Breast epithelium (tissue), 4 donors: Measurements from ENCODE around the gene LITAF. TPM values are rescaled to one million over a fixed set of nuclear protein-coding genes. Genes with fewer than 3 reads are reported as not detected.

ENCODE experiments used
- DNase-seq, 2 donors: peaks; one replicate each; pipeline ENCODE4 v3.0.0-alpha.2; 2019; ENCODE audit warnings: low spot score in 2 of 2
- H3K27ac ChIP-seq, 2 donors: fragments of 200-600 bp; sonication (generic) in 1 of 2; one replicate each; pipeline ENCODE4 v1.5.1; 2016 to 2019; ENCODE audit warnings: mild to moderate bottlenecking in 1 of 2
- H3K27me3 ChIP-seq, 2 donors: fragments of 200-600 bp; sonication (generic) in 1 of 2; one replicate each; pipeline versions ENCODE4 v1.5.1 to v1.6.0; 2017 to 2019; ENCODE audit warnings: control low read depth in 1 of 2, mild to moderate bottlenecking in 1 of 2
- H3K36me3 ChIP-seq: fragments of 200-600 bp; one replicate; pipeline ENCODE4 v1.5.1; 2019
- H3K4me1 ChIP-seq, 2 donors: fragments of 200-600 bp; sonication (generic); one replicate each; pipeline ENCODE4 v1.5.1; 2016 to 2019; ENCODE audit warnings: control low read depth in 1 of 2
- H3K4me3 ChIP-seq, 3 donors: fragments of 200-600 bp; sonication (generic); 1 replicate in 2 of 3; 2 replicates in 1 of 3; pipeline ENCODE4 v1.5.1; 2016 to 2019; ENCODE audit warnings: mild to moderate bottlenecking in 3 of 3, moderate library complexity in 2 of 3
- H3K9me3 ChIP-seq, 2 donors: fragments of 200-600 bp; sonication (generic) in 1 of 2; one replicate each; pipeline ENCODE4 v1.5.1; 2016 to 2019; ENCODE audit warnings: control low read depth in 1 of 2
- POLR2A ChIP-seq: fragments of 450-650 bp; IDR thresholded peaks from one replicate; pipeline ENCODE4 v1.6.1; 2016; ENCODE audit warnings: antibody characterized with exemption, mild to moderate bottlenecking, moderate library complexity
- POLR2AphosphoS5 ChIP-seq, 3 donors: sonication (generic); formaldehyde crosslinking; IDR thresholded peaks; one replicate each; pipeline ENCODE4 v1.6.1; 2017; ENCODE audit warnings: antibody characterized with exemption in 3 of 3
- intact Hi-C: fragments of 100-400 bp; cut with DNase I; formaldehyde crosslinking; loops from one replicate; pipeline ENCODE4 v1.15.1; 2023; ENCODE audit warnings: low total_unique reads
- total RNA-seq, 3 donors: library from RNA; depleted of rRNA; stranded (reverse); fragments of >200 nt; gene quantifications; one replicate each; pipeline ENCODE4 v1.1.0, GENCODE V29; 2016
- TF ChIP-seq, protein P1 (sequence below), 3 donors: fragments of 450-650 bp; IDR thresholded peaks; one replicate each; pipeline ENCODE4 v1.5.1; 2016 to 2017; ENCODE audit warnings: antibody characterized with exemption in 3 of 3, mild to moderate bottlenecking in 3 of 3, moderate library complexity in 3 of 3

Gene LITAF
- total RNA-seq, 3 donors from 2014 or later = 50.6 to 109 (median 59.0) TPM

DNA sequence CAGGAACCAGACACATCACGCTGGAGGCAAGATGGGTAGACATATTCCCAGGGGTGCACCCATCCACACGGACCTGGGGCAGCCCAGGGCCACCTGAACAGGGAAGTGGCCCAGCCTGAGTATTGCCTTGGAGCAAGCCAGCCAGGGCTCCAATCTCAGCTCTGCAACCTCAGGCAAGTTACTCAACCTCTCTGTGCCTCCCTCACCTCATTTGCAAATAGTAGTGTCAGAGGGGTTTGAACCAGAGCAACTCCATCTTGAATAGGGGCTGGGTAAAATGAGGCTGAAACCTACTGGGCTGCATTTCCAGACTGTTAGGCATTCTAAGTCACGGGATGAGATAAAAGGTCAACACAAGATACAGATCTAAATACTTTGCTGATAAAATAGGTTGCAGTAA, 46.4 kb upstream of the LITAF start:
- Histone ChIP-seq H3K4me3 (no peak overlapping the region), H3K27me3 (no peaks in the 10 kb centered on the region), H3K4me1 (peaks cover 4 to 11% of the 10 kb centered on the region in 2 donors), H3K9me3 (no peaks in the 10 kb centered on the region), H3K36me3 (no peaks in the 10 kb centered on the region), H3K27ac (peak overlapping the region; percentile 83 to 91)
- intact Hi-C loops = no loop called here
- DNase-seq = no peak
- TF ChIP-seq POLR2AphosphoS5 (IDR thresholded peaks at IDR 0.05) (no peak), POLR2A (no peak)

DNA sequence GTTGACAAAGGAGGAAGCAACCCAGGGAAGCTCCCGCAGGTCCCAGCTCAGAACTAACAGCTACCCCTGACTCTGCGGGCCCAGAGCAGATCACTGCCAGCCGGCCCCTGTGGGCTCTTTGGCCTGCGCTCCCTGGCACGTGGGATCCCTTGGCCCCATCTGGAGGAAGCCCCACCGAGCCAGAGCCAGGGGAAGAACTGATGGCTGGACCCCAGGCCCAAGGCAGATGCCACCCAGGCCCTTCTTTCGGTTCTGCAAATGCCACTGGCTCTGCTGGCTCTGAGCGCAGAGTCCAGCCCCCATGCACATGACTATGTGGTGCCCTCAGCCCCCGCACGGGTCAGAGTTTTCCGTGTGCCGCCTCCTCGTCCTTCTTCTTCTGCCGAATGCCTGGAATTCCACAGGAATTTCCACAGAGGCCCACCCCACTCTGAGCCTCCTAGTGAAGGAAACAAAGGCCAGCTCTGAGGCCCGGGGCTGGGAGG, 45.8 kb upstream of the LITAF start:
- DNase-seq = peak in 1 of 2 donors; percentile 67
- no peaks in the 10 kb centered on the region for H3K36me3 ChIP-seq
- TF ChIP-seq POLR2AphosphoS5 (IDR thresholded peaks at IDR 0.05) (peak in 1 of 3 donors; percentile 32), POLR2A (no peak)
- TF ChIP-seq, protein P1, sequence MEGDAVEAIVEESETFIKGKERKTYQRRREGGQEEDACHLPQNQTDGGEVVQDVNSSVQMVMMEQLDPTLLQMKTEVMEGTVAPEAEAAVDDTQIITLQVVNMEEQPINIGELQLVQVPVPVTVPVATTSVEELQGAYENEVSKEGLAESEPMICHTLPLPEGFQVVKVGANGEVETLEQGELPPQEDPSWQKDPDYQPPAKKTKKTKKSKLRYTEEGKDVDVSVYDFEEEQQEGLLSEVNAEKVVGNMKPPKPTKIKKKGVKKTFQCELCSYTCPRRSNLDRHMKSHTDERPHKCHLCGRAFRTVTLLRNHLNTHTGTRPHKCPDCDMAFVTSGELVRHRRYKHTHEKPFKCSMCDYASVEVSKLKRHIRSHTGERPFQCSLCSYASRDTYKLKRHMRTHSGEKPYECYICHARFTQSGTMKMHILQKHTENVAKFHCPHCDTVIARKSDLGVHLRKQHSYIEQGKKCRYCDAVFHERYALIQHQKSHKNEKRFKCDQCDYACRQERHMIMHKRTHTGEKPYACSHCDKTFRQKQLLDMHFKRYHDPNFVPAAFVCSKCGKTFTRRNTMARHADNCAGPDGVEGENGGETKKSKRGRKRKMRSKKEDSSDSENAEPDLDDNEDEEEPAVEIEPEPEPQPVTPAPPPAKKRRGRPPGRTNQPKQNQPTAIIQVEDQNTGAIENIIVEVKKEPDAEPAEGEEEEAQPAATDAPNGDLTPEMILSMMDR (IDR thresholded peaks at IDR 0.05) = no peak
- H3K27ac ChIP-seq = peak overlapping the region; percentile 83 to 91
- H3K9me3 ChIP-seq = no peaks in the 10 kb centered on the region
- intact Hi-C loops = no loop called here
- H3K4me1 ChIP-seq = peaks cover 4 to 11% of the 10 kb centered on the region in 2 donors
- no peaks in the 10 kb centered on the region for H3K27me3 ChIP-seq
- peak overlapping the region in 1 of 3 donors; percentile 45 for H3K4me3 ChIP-seq

DNA sequence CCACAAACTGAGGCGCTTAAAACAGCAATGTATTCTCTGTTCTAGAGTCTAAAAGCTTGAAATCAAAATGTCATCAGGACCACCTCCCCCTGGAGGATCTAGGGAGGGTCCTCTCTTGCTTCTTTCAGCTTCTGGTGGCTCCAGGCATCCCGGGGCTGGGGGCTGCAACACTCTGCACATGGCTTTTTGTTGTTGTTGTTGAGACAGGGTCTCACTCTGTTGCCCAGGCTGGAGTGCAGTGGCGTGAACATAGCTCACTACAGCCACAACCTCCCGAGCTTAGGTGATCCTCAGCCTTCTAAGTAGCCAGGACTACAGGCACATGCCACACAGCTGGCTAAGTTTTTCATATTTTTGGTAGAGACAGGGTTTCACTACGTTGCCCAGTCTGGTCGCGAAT, 44.5 kb upstream of the LITAF start:
- Histone ChIP-seq H3K27ac (no peak overlapping the region), H3K4me3 (no peak overlapping the region), H3K4me1 (peaks cover 4 to 11% of the 10 kb centered on the region in 2 donors), H3K27me3 (no peaks in the 10 kb centered on the region), H3K9me3 (no peaks in the 10 kb centered on the region), H3K36me3 (no peaks in the 10 kb centered on the region)
- no peak for DNase-seq
- intact Hi-C loops = no loop called here
- TF ChIP-seq POLR2A = no peak
- TF ChIP-seq, protein P1 (IDR thresholded peaks at IDR 0.05) = no peak
- TF ChIP-seq POLR2AphosphoS5 (IDR thresholded peaks at IDR 0.05) = no peak

DNA sequence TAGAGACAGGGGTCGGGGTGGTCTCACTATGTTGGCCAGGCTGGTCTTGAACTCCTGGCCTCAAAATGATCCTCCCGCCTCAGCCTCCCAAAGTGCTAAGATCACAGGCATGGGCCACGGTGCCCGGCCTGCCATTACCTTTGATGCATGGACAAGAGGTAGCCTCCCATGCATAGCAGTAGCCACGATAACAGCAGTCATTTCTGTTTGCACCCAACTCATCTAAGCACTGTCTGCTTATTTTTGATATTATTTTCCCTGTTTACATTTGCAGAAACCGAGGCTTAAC, 44.0 kb upstream of the LITAF start:
- TF ChIP-seq, protein P1 (IDR thresholded peaks at IDR 0.05) = no peak
- TF ChIP-seq POLR2A (no peak), POLR2AphosphoS5 (IDR thresholded peaks at IDR 0.05) (no peak)
- peaks cover 4 to 11% of the 10 kb centered on the region in 2 donors for H3K4me1 ChIP-seq
- no peak overlapping the region for H3K4me3 ChIP-seq
- no peaks in the 10 kb centered on the region for H3K36me3 ChIP-seq
- no peak for DNase-seq
- no peaks in the 10 kb centered on the region for H3K9me3 ChIP-seq
- H3K27me3 ChIP-seq = no peaks in the 10 kb centered on the region
- intact Hi-C loops = no loop called here
- peak overlapping the region in 1 of 2 donors; percentile 84 for H3K27ac ChIP-seq

DNA sequence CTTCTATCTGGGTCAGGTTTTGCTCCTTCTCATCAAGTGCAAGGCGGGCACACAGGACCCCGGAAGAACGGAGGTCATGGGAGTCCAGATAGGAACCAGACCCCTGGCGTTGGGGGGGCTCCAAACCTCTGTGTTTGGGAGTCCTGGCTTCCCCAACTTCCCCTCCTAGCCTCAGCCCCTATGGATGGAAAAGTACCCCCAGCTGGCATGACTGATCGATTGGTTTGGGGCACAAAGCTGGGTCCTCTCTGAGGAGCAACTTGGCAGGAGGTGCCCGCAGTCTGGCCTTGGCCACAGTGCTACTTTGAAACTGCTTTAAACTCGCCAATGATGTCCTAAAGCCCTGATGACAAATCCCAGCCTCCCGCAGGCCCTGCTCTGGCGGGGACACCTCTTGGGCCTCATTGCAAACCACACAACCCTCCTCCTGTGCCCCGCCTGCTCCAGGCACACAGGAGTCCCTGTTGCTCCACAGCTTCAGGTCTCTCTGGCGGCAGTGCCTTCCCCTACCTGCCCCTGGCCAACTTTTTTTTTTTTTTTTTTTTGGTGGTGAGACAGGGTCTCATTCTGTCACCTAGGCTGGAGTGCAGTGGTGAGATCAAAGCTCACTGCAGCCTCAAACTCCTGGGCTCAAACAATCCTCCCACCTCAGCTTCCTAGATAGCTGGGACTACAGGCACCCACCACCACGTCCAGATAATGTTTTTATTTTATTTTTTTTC, 43.5 kb upstream of the LITAF start:
- no peaks in the 10 kb centered on the region for H3K9me3 ChIP-seq
- no peaks in the 10 kb centered on the region for H3K36me3 ChIP-seq
- TF ChIP-seq POLR2AphosphoS5 (IDR thresholded peaks at IDR 0.05) = no peak
- TF ChIP-seq, protein P1 (IDR thresholded peaks at IDR 0.05) = no peak
- no peak for TF ChIP-seq POLR2A
- H3K27ac ChIP-seq = peak overlapping the region; percentile 84 to 89
- intact Hi-C loops = no loop called here
- peaks cover 4 to 11% of the 10 kb centered on the region in 2 donors for H3K4me1 ChIP-seq
- no peak overlapping the region for H3K4me3 ChIP-seq
- H3K27me3 ChIP-seq = no peaks in the 10 kb centered on the region
- DNase-seq = peak in 1 of 2 donors; percentile 69
